HG03159 (cell line): ENCODE measurements around the gene SPON2.

Experiments
- ATAC-seq: cut with Tn5 transposase; IDR thresholded peaks from one replicate; pipeline ENCODE4 v1.9.1; 2021; ENCODE audit warnings: mild to moderate bottlenecking, moderate library complexity; ENCODE audit not compliant: unreplicated experiment

Gene SPON2

GRCh38 chr4:1195109-1195671 lies 22.8 kb upstream of the SPON2 start:
- no peak for ATAC-seq

DNA sequence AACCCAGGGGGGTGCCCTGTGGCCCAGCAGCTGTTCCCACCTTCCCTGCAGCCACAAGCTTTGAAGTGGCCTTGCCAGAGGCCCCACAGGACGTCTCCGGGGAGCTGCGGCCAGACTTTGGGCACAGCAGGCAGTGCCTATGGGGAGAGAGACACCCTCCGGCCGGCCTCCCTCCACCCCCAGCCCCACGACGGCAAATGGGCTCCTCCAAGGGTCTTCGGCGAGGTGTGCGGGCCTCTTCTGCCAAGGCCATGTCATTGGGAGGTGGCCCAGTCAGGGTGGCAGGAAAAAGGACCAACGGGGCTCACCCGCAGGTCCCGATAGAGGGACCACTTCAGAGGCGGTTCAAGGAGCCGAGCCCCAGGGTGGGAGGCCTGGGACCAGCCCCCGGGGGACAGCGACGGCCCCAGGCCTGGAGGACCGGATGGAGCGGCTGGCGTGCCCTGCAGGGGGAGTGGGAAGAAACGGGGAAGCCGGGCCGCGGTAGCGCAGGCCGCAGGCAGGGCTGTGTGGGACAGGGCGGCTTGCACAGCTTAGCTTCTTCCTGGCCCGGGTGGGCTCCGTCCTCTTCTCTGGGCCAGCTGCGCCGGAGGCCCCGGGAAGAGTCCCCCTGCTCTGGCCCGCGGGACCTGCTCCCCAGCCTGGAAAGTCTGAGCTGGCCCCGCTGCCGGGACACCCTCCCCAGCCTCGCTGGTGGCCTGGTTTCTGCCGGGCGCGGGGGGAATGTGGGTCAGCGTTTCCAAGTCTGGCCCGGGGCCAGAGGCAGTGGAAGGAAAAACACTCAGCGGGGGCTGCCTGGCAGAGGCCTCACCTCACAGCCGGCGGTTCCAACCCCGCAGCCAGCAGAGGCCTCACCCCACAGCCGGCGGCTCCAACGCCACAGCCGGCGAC lies 21.9 kb upstream of the SPON2 start:
- ATAC-seq = no peak

- no peak for ATAC-seq
Observed at GRCh38 chr4:1193206-1194009, 21.0 kb upstream of the SPON2 start.

DNA sequence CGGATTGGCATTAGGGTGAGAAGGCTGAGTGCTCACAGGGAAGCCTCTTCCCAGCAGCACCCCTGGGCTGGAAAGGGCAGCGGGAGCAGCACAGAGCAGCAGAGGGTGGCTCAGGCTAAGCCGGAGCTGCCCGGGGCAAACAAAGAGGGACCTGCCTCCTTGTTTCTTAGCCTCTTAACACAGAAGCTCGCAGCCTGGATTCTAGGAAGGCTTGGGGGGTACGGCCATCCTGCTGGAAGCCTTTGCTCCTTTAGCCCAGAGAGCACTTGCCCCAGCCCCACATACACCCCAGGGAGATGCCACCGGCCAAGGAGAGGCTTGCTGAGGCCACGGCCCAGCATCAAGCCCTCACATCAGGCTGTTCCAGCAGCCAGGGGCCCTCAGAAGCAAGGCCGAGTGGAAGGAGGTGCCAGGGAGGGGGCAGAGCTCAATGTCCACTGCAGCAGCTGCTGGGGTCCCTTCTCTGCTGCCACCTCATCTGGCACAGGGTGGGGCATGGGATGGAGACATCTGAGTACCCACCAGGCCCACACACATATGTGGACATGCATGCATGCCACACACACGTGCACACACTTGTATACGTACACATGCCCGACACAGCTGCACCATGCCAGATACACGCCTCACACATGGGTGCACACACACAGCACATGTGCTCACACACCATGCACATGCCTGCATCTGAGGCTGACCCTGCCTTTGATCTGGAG lies 20.3 kb upstream of the SPON2 start:
- no peak for ATAC-seq

GRCh38 chr4:1192091-1192492 lies 19.7 kb upstream of the SPON2 start:
- no peak for ATAC-seq

GRCh38 chr4:1191621-1192020 lies 19.2 kb upstream of the SPON2 start:
- no peak for ATAC-seq

DNA sequence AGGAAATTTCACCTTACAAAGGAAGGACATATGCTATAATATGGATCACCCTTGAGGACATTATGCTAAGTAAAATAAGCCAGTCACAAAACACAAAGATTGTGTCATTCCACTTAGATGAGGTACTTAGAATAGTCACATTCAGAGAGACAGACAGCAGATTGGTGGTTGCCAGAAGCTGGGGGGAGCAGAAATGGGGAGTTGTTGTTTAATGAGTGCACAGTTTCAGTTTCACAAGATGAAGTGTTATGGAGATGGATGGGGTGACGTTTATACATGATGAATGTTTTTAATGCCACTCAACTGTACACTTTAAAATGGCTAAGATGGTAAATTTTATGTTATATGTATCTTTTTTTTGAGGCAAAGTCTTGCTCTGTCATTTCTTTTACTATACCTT lies 14.8 kb upstream of the SPON2 start:
- ATAC-seq = peak; percentile 81

DNA sequence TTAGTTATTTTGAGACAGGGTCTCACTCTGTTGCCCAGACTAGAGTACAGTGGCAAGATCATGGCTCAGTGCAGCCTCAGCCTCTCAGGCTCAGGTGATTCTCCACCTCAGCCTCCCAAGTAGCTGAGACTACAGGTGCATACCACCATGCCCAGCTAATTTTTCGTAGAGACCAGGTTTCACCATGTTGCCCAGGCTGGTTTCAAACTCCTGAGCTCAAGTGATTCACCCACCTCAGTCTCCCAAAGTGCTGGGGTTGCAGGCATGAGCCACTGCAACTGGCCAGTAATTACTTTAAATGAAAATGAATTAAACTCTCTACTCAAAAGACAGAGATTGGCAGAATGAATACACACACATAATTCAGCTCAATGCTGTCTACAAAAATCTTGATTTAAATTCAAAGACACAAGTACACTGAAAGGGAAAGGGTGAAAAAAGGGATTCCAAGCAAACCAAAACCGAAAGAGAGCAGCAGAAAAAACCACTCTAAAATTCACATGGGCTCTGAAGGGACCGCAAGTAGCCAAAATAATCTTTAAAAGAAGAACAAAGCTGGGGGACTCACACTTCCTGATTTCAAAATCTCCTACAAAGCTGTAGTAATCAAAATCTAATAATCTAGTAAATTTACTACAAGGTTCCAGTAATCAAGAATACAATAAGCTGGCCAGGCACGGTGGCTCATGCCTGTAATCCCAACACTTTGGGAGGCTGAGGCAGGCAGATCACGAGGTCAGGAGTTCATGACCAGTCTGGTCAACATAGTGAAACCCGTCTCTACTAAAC lies 11.8 kb upstream of the SPON2 start:
- ATAC-seq = peak; percentile 57

DNA sequence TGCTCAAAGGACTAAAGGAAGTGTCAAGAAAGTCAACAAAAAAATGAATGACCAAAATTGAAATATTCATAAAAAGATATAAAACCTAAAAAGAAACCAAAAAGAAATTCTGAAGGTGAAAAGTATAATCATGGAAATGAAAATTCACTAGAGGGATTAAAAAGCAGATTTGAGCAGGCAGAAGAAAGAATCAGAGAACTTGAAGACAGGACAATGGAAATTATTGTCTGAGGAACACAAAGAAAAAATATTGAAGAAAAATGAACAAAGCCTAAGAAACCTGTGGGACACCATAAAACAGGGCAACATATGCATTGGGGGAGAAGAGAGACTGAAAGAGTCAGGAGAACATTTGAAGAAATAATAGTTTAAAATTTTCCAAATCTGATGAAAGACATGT lies 9.9 kb upstream of the SPON2 start:
- no peak for ATAC-seq

DNA sequence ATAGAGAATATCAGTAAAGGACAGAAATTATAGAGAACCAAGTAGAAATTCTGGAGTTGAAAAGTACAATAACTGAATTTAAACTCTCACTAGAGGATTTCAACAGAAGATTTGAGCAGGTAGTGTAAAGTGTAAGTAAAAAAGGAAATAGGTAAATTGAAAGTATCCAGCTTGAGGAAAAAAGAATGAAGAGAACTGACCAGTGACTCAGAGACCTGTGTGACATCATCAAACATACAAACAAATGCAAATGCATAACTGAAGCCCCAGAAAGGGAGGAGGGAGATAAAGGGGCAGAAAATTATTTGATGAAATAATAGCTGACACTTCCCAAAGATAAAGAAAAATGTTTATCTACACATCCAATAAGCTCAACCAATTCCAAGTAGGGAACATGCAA lies 8.3 kb upstream of the SPON2 start:
- no peak for ATAC-seq

DNA sequence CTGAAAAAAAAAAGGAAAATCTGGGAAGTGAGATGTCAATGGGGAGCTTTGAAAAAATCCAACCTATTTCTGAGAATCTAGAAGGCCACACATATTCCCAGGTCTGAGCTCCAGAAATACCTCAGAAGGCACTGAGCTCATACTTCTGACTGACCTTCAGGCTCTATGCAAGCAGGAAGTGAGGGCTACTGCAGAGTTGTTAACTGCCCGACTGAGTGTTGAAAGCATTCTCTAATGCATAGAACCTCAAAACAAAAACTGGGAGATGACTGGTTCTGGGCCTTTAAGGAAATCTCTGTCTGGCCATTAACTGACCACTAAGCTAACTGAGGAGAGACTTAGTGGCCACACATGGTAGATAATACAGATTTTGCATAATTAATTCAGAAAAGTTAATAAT lies 7.6 kb upstream of the SPON2 start:
- ATAC-seq = no peak

DNA sequence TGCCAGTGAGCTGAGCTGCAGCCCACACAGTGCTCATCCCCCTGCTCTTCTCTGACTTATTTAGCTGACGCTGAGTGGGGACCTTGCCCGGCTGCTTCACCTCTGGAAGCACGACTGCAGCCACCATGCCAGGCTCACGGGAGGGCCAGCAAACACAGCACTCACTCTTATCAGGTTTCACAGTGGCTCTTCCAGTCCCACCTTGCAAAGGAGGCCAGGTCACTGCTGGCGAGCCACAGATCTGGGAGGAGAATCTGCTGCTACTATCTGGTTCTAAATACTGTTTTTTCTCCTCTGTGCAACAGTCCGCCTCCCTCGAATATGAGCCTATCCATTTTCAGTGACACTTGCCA lies 6.7 kb upstream of the SPON2 start:
- no peak for ATAC-seq

- no peak for ATAC-seq
Observed at GRCh38 chr4:1178300-1179088, 6.1 kb upstream of the SPON2 start.

DNA sequence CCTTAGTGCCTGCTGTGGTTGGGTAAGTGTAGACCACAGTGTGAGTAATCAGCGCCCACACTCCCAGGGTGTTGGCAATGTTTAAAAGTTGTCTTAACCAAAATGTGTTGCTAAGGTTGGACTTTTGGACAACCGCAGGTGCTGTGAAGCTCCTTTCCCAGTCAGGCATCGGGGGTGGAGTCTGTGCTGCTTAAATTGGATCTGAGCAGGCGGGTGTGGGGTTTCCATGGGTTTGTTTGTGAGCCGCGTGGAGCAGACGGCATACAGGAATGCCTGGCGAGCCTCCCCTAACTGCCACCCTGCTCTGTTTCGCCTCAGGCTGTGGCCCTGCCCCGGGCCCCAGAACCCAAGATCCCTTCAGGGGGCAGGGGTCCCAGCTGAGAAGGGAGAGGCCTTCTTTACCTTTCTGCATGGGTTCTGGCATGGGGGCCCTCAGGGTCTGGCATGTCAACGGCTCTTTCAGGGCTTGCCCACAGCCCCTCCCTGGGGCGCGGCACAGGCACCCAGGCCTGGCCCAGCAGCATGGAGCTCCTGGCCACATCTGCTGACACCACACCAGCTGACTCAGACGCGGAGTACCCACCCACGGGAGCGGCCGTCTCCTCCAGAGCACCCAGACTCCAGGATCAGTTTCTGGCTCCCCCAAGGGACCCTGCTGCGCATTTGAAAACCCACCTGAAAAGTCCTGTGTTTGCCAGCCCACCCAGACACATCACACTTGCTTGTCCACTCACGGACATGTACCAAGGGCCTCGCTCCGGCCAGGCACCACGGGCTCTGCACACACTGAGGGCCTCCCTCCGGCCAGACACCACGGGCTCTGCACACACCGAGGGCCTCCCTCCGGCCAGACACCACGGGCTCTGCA lies 5.1 kb upstream of the SPON2 start:
- ATAC-seq = no peak

- ATAC-seq = no peak
Observed at GRCh38 chr4:1176398-1177273, 4.3 kb upstream of the SPON2 start.

DNA sequence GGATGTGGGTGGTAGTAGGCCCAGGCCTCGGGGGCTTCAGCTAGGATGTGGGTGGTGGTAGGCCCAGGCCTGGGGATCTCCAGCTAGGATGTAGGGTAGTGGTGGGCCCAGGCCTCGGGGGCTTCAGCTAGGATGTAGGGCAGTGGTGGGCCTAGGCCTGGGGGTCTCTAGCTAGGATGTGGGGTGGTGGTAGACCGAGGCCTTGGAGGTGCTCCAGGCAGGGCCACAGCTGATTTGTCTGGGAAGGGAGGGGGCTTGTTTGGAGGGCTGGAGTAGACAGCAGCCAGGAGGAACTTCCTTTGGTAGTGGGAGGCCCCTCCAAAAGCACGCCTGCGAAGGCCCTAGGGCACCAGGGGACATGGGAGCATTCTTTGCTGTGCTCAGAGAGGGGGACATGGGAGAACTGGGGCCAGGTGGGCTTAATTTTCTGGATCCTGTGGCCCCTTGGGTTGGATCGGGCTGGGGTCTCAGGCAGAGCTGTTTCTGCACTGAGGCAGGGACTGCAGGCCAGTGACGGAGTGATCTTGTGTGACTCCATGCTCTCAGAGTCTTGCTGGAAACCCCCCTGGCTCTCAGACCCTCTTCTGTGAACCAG lies 3.3 kb upstream of the SPON2 start:
- ATAC-seq = no peak

- ATAC-seq = no peak
Observed at GRCh38 chr4:1174941-1175634, 2.7 kb upstream of the SPON2 start.
